Dendritic cell treated with granulocyte-macrophage colony-stimulating factor and Interleukin-4, amounts not matched to agents 40 ng/mL and 50 ng/mL, for 4 days (primary cell): ENCODE measurements around the gene SPART.
A peak's percentile ranks its signal among the peaks of the same experiment; 100 is the strongest.
"Not testable (repeated sequence)": the region's sequence is repeated elsewhere in the genome, so short reads cannot be mapped to it uniquely, and the experiment has no call there.

ENCODE experiments used
- H3K27ac Mint-ChIP-seq: one replicate; pipeline ENCODE4 v1.8.0; 2022; ENCODE audit warnings: mild to moderate bottlenecking, mixed read lengths
- H3K27me3 Mint-ChIP-seq: one replicate; pipeline ENCODE4 v1.8.0; 2022; ENCODE audit warnings: mild to moderate bottlenecking, mixed read lengths
- H3K36me3 Mint-ChIP-seq: one replicate; pipeline ENCODE4 v1.8.0; 2022; ENCODE audit warnings: low read depth, mixed read lengths
- H3K4me1 Mint-ChIP-seq: one replicate; pipeline ENCODE4 v1.8.0; 2022; ENCODE audit warnings: low read depth, mixed read lengths
- H3K4me3 Mint-ChIP-seq: one replicate; pipeline ENCODE4 v1.8.0; 2022; ENCODE audit warnings: mild to moderate bottlenecking, moderate library complexity, mixed read lengths
- H3K9me3 Mint-ChIP-seq: one replicate; pipeline ENCODE4 v1.8.0; 2022; ENCODE audit warnings: mixed read lengths
- intact Hi-C: fragments of 100-400 bp; cut with micrococcal nuclease; formaldehyde crosslinking; loops from one replicate; pipeline ENCODE4 v1.15.0; 2022

Gene SPART

DNA sequence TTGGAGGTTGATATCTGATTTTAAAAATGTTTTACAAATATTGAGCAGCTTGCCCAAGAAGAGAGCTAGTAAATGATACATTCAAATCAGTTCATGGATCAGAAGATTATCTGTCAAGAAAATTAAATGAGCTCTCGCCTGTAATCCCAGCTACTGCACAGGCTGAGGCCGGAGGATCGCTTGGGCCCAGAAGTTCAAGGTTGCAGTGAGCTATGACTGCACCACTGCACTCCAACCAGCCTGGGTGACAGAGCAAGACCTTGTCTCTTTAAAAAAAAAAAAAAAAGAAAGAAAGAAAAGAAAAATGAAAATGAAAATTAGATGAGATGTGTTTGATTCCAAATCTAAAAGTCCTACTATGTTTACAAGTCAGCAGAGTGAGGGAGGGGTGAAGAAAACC lies 2.4 kb downstream of the SPART start:
- H3K9me3 Mint-ChIP-seq, result no peaks in the 10 kb centered on the region
- no peaks in the 10 kb centered on the region for H3K27me3 Mint-ChIP-seq
- H3K4me1 Mint-ChIP-seq, result peaks cover 44% of the 10 kb centered on the region
- peaks cover 29% of the 10 kb centered on the region for H3K36me3 Mint-ChIP-seq
- H3K27ac Mint-ChIP-seq, result no peak overlapping the region
- no peak overlapping the region for H3K4me3 Mint-ChIP-seq
- intact Hi-C loops, result no loop called here

DNA sequence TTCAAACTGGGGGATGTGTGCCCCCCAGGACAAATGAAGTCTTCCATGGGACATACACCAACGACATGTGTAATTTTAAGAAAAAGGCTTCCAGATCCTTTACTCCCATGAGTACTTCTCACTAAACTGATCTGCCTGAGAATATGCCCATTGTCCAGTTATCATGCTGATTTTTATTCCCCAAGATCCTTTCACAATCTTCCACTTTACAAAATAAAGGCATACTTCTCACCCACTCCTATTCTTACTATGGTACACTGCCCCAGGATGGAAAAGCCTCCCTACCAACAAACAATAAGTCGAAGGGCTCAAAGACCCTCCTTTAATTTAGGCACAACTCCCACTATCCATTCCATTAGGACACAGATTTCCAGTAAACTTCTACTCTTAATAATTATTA lies 3.5 kb downstream of the SPART start:
- Mint-ChIP-seq H3K27me3 (no peaks in the 10 kb centered on the region), H3K36me3 (peaks cover 33% of the 10 kb centered on the region), H3K4me1 (peaks cover 52% of the 10 kb centered on the region), H3K9me3 (no peaks in the 10 kb centered on the region), H3K4me3 (no peak overlapping the region), H3K27ac (no peak overlapping the region)
- intact Hi-C loops, result no loop called here

DNA sequence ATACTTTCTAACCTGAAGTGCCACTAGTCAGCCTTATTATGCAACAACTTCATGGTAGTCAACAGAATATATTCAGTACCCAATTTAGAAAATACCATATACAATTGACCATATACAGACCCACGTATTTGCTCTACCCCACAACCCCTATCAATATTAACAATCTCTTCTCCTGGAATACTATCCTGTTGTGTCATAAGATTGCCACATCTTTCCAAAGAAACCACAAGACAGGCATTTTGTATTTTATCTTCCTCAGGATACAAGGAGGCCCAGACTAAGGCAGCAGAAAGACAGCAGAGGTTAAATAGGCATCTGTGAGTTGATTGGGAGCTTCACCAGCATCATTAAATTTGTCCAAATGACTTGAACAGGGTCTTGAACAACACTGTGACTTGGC lies 4.5 kb downstream of the SPART start:
- intact Hi-C loops, result no loop called here
- Mint-ChIP-seq H3K4me1 (peaks cover 54% of the 10 kb centered on the region), H3K27ac (no peak overlapping the region), H3K4me3 (no peak overlapping the region), H3K36me3 (peaks cover 39% of the 10 kb centered on the region), H3K9me3 (no peaks in the 10 kb centered on the region), H3K27me3 (no peaks in the 10 kb centered on the region)

DNA sequence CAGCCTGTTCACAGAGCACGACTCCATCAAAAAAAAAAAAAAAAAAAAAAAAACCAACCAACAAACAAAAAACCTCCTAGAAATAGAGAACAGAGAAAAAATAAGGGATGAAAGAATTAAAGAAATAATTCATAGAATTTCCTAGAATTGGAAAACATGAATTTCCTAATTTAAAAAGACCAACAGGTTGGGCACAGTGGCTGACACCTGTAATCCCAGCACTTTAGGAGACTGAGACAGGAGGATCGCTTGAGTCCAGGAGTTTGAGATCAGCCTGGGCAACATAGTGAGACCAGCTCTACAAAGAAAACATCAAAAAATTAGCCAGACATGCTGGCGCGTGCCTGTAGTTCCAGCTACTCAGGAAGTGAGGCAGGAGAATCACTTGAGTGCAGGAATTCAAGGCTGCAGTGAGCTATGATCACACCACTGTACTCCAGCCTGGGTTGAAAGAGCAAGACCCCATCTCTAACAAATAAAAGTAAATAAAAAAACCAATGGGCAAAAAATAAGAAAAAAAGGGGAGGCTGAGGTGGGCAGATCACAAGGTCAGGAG lies 6.5 kb downstream of the SPART start:
- Mint-ChIP-seq H3K27ac (no peak overlapping the region), H3K4me1 (peaks cover 51% of the 10 kb centered on the region), H3K27me3 (no peaks in the 10 kb centered on the region), H3K36me3 (peaks cover 42% of the 10 kb centered on the region), H3K9me3 (no peaks in the 10 kb centered on the region), H3K4me3 (no peak overlapping the region)
- intact Hi-C loops, result no loop called here

DNA sequence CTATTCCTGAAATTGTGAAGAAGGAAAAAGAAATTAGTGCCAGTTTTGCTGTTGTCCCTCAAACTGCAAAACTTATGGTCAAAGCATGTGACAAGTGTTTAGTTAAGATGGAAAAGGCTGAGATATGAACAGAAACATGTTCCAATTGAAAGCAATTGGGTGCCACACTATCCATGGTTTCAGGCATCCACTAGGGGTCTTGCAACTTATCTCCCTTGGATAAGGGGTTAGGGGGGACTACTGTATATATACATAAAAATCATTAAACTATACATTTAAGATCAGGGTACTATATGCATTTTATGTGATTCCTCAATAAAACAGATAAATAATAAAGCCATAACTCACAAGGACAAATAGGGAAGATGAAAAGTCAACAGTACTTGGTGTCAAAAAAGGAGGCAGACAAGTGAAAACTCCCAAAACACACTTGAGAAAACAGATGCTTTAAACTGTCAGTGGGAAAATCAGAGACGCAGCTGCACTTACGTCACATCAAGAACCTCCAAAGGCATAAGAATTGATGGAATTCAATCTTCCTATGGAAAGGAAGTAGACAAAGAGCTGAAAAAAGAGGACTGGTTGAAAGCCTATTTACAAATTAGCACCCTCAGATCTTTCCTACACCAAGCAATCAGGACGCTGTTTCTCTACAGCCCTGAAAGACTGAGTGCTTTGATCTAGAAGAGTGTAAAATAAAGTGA lies 8.1 kb downstream of the SPART start:
- H3K27me3 Mint-ChIP-seq, result no peaks in the 10 kb centered on the region
- peaks cover 53% of the 10 kb centered on the region for H3K4me1 Mint-ChIP-seq
- no peaks in the 10 kb centered on the region for H3K9me3 Mint-ChIP-seq
- no peak overlapping the region for H3K4me3 Mint-ChIP-seq
- H3K27ac Mint-ChIP-seq, result no peak overlapping the region
- intact Hi-C loops, result no loop called here
- H3K36me3 Mint-ChIP-seq, result peaks cover 47% of the 10 kb centered on the region

DNA sequence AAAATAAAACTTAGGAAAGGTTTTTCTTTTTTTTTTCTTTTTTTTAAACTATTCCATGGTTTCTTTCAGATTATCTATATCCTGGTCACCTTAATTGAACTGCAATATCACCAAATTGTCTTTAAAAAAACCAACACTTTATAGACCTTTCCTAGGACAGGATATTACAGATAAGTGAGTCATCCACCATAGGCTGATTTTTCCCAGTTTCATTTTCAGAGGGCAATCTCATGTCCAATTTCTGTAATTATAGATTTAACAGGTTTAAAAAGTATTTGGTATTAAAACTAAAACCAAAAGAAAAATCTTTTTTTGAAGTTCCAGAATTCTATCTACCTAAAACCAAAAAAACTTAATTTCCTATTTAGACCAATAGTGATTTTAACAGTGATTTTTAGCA lies 13.2 kb downstream of the SPART start:
- Mint-ChIP-seq H3K27ac (no peak overlapping the region), H3K36me3 (peaks cover 68% of the 10 kb centered on the region)
- intact Hi-C loops, result no loop called here

DNA sequence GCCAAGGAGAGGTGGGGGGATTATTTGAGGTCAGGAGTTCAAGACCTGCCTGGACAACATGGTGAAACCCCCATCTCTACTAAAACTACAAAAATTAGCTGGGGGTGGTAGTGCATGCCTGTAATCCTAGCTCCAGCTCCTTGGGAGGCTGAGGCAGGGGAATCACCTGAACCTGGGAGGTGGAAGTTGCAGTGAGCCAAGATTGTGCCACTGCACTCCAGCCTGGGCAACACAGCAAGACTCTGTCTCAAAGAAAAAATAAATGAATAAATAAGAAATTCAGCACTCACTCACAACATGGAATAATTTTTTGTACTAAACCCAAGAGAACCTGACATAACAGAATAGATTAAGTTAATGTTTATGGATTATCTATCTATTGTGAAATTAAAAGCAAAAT lies 13.9 kb downstream of the SPART start:
- H3K4me3 Mint-ChIP-seq, H3K9me3 Mint-ChIP-seq, H3K27ac Mint-ChIP-seq, H3K27me3 Mint-ChIP-seq, intact Hi-C loops: not testable (repeated sequence)
- peaks cover 18% of the 10 kb centered on the region for H3K4me1 Mint-ChIP-seq
- H3K36me3 Mint-ChIP-seq, result peaks cover 73% of the 10 kb centered on the region

More for the DNA sequence above, 13.2 kb downstream of the SPART start:
- Mint-ChIP-seq H3K4me3 (no peak overlapping the region), H3K4me1 (peaks cover 21% of the 10 kb centered on the region), H3K9me3 (no peaks in the 10 kb centered on the region), H3K27me3 (no peaks in the 10 kb centered on the region)

DNA sequence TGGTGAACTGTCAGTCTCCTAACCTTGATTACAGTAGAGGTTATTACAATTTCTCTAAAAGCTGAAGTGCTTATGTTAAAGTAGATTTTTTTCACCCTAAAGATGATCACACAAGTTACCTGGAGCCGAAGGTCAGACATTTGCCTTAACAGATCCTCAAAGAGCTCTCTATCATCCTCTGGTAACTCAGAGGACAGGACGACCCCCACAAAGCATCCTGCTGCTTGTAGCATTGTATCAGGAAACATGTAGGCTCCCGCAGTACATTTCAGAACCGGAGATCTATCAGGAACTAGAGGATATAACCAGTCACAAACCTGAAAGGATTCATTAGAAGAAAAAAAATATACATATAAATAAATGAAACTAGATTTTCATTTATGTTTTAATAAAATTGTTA lies 14.9 kb downstream of the SPART start:
- intact Hi-C loops, result no loop called here
- no peak overlapping the region for H3K4me3 Mint-ChIP-seq
- H3K27me3 Mint-ChIP-seq, result no peaks in the 10 kb centered on the region
- no peaks in the 10 kb centered on the region for H3K9me3 Mint-ChIP-seq
- peaks cover 10% of the 10 kb centered on the region for H3K4me1 Mint-ChIP-seq
- H3K27ac Mint-ChIP-seq, result no peak overlapping the region
- H3K36me3 Mint-ChIP-seq, result peaks cover 78% of the 10 kb centered on the region

DNA sequence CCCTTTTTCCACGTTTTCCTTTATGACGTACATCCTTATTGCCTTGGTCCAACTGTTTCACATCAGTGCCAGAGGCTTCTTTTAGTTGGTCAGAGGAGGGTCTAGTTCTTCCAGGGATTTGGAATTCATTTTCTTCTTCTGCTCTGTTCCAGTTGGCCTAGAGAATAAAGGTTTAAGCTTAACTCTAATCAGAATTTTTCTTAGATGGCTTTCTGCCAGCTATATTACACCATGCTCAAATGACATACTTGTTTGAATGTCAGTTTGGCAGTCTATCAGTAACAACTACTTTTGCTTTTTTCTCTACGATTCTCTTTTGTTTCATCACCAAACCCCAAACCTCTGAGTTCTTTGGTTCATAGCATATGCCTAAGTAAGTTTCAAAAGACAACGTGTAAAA lies 16.8 kb downstream of the SPART start:
- intact Hi-C loops, result no loop called here
- Mint-ChIP-seq H3K36me3 (peaks cover 82% of the 10 kb centered on the region), H3K9me3 (no peaks in the 10 kb centered on the region), H3K27me3 (no peaks in the 10 kb centered on the region), H3K4me1 (peaks cover 10% of the 10 kb centered on the region), H3K4me3 (no peak overlapping the region), H3K27ac (no peak overlapping the region)

DNA sequence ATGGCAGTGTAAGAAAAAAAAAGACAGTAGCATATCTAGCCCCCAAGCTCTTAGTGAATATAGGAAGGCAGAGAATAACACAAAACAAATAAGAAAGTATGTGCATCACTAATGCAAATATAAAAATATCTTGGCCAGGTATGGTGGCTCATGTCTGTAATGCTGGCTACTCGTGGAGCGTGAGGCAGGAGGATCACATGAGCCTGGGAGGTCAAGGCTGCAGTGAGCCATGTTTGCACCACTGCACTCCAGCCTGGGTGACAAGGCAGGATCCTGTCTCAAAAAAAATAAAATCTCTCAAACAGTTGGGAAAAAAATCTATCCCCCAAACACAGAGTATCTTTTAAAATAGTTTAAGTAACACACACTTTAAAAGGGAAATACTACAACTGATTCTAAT lies 17.4 kb downstream of the SPART start:
- H3K27ac Mint-ChIP-seq, result no peak overlapping the region
- no peaks in the 10 kb centered on the region for H3K27me3 Mint-ChIP-seq
- intact Hi-C loops, result no loop called here
- H3K36me3 Mint-ChIP-seq, result peaks cover 81% of the 10 kb centered on the region
- H3K9me3 Mint-ChIP-seq, result no peaks in the 10 kb centered on the region
- peaks cover 5% of the 10 kb centered on the region for H3K4me1 Mint-ChIP-seq
- H3K4me3 Mint-ChIP-seq, result no peak overlapping the region

DNA sequence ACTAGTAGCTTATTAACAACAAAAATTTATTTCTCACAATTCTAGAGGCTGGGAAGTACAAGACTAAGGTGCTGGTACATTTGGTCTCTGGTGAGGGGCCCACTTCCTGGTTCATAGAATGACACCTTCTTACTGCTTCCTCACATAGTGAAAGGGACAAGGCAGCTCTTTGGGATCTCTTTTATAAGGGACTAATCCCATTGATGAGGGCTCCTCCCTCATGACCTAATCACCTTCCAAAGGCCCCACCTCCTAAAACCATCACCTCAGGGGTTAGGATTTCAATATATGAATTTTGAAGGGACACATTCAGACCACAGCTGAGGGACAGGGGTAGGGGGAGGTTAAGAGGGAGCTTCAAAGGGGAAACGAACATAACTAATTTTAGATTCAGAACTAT lies 20.3 kb downstream of the SPART start:
- Mint-ChIP-seq H3K36me3 (peaks cover 96% of the 10 kb centered on the region), H3K4me1 (peaks cover 2% of the 10 kb centered on the region), H3K4me3 (no peak overlapping the region), H3K27ac (no peak overlapping the region), H3K27me3 (no peaks in the 10 kb centered on the region), H3K9me3 (no peaks in the 10 kb centered on the region)
- intact Hi-C loops, result no loop called here

DNA sequence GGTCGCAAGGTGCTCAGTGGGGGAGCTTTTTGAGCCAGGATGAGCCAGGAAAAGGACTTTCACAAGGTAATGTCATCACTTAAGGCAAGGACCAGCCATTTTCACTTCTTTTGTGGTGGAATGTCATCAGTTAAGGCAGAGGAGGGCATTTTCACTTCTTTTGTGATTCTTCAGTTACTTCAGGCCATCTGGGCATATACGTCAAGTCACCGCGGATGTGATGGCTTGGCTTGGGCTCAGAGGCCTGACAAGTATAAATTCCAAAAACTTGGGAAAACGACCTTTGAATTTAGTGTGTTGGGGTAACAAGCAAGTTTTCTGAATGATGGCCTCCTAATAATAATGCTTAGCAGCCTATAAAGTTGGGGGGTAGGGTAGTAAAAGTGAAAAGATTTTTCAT lies 21.3 kb downstream of the SPART start:
- H3K27ac Mint-ChIP-seq, H3K4me1 Mint-ChIP-seq, H3K9me3 Mint-ChIP-seq, H3K4me3 Mint-ChIP-seq, H3K27me3 Mint-ChIP-seq, intact Hi-C loops: not testable (repeated sequence)
- H3K36me3 Mint-ChIP-seq, result peaks cover 96% of the 10 kb centered on the region

DNA sequence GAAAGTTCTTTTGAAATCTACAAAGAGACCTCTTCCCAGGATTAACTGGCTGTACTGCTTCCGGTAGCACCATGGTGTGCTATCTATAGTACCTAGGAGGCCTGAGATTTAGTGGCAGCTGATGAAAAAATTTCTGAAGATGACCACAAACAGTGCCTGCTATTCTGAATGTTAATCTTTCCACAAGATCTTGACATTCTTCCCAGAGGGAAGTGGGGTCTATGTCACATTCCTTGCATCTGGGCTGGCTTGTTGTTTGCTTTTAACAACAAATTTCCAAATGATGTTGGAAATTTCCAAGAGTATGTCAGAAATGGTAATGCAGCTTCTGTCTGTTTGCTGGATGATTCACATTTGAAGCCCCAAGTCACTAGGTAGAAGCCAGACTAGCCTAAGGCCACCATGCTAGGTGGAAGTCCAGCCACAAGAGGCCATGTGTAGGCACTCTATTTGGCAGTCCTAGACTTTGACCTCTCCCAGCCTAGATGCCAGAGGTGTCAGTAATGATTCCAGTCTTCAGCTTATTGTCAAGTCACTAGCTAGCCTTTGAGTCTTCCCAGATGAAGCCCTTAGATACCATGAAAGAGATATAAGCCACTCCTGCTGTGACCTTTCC lies 22.1 kb downstream of the SPART start:
- H3K27ac Mint-ChIP-seq, result no peak overlapping the region
- H3K4me1 Mint-ChIP-seq, result peaks cover 7% of the 10 kb centered on the region
- no peaks in the 10 kb centered on the region for H3K27me3 Mint-ChIP-seq
- H3K4me3 Mint-ChIP-seq, result no peak overlapping the region
- no peaks in the 10 kb centered on the region for H3K9me3 Mint-ChIP-seq
- intact Hi-C loops, result no loop called here
- peaks cover 98% of the 10 kb centered on the region for H3K36me3 Mint-ChIP-seq

DNA sequence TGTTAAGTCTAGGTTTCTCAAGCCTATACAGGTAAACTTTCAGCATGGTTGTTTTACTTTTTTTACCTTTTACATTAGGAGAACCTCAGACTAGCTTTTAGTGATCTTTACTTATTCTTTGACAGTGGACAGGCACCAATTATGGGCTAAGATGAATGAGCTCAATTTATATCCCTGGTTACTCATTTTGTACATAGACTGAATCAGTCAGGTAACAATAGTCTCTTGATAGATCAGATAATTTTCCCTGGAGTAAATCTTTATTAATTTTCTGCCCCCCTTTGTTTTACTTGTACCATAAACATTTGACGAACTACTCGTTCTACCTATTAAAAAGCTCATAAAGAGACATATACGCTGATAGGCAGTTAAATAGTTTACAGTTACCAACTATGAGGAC lies 22.8 kb downstream of the SPART start:
- H3K9me3 Mint-ChIP-seq, result no peaks in the 10 kb centered on the region
- H3K4me3 Mint-ChIP-seq, result no peak overlapping the region
- intact Hi-C loops, result no loop called here
- peaks cover 98% of the 10 kb centered on the region for H3K36me3 Mint-ChIP-seq
- no peak overlapping the region for H3K27ac Mint-ChIP-seq
- H3K27me3 Mint-ChIP-seq, result no peaks in the 10 kb centered on the region
- peaks cover 7% of the 10 kb centered on the region for H3K4me1 Mint-ChIP-seq

DNA sequence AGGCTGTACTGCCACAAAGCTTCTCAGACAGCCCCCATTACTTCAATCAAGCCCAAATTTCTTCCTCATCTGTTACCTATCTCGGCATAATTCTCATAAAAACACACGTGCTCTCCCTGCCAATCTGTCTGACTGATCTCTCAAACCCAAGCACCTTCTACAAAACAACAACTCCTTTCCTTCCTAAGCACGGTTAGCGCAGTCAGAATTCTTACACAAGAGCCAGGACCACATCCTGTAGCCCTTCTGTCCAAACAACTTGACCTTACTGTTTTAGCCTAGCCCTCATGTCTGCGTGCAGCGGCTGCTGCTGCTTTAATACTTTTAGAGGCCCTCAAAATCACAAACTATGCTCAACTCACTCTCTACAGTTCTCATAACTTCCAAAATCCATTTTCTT lies 26.4 kb downstream of the SPART start:
- H3K4me3 Mint-ChIP-seq, H3K27me3 Mint-ChIP-seq, H3K9me3 Mint-ChIP-seq, H3K4me1 Mint-ChIP-seq, intact Hi-C loops: not testable (repeated sequence)
- Mint-ChIP-seq H3K36me3 (peaks cover 91% of the 10 kb centered on the region), H3K27ac (peak overlapping the region; percentile 31)
